Left hindlimb (tissue), 1 donor: ENCODE measurements around the gene CEPT1.

Experiments used
- DNase-seq: peaks from one replicate; pipeline ENCODE4 v3.0.0-alpha.2; 2018

Gene CEPT1

DNA sequence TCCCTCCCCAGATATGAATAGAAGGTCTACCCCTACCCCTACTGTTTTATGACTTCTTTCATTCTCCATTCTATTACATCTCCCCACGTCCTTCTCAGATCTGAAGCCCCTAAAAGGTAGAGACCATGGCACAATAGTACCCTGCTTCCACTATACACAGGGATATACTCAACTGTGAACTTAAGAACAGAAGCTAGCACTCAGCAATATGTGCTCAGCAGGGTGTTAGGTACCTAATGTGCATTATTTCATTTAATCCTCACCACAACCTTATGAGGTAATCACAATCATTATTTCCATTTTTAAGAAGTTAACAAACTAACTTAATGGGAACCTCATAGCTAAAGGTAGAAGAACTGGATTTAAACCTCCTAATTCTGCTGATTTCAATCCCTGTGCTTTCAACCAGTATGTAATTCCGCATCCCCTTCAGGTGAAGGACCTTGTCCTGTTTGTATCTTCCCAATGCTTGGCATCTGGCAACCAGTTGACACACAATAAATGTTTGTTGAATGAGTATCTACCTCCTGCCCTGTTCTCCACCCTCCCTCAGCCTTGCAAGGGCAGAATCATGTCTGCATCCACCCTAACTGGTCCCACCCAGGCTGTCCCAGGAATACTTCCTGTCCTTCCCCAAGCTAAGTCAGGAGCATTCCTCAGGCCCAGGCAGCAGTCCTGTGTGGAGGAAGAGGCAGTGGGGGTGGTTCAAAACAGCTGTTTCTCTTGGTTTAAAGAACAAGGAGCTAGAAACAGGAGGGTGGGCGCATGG lies 53.9 kb downstream of the CEPT1 start:
- no peak for DNase-seq

DNA sequence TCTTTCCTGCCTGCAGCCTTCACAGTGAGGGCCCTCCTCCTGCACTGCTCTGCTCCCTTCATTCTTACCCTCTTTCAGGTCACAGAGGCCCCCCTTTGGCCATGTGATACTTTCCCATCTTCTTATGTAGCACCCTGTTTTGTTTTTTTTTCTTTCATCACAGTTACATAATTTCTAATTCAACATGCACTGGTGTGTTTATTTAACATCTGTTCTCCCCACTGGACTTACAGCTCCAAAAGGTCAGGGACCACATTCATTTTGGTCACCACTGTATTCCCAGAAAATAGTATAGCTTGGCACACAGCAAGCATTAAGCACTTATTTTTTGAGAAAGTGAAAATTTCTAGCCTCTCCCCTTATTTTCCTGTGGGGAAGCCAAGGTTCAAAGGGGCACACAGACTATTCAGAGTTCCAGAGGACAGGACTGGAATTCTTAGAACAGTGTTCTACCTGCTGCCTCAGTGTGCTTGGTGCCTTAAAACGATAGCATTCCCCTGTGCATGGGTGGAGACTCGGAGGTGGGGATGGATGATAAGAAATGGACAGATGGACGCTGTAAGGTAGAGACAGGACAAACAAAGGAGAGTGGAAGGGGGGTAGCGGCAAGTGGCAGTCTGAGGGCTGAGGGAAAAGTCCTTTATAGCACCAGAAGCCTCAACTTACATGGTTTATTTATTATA lies 55.1 kb downstream of the CEPT1 start:
- no peak for DNase-seq

DNA sequence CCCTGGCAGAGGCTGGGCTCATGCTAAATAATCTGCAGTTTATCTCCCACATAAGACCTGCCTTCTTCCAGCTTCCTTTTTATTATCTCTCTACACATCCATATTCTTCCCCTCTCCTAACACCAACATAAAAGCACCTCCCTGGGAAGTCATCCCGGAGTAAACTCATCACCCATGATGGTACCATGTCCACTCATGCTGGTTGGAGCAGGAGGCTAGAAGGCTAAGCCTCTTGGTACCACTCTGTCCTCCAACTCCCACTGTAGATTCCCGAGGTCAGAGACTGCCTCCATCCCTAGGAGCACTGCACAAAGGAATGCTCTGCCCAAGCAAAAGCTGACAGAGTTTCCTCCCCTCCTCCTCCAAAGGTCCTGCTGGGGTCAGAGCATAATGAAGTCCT lies 56.2 kb downstream of the CEPT1 start:
- DNase-seq: no peak

DNA sequence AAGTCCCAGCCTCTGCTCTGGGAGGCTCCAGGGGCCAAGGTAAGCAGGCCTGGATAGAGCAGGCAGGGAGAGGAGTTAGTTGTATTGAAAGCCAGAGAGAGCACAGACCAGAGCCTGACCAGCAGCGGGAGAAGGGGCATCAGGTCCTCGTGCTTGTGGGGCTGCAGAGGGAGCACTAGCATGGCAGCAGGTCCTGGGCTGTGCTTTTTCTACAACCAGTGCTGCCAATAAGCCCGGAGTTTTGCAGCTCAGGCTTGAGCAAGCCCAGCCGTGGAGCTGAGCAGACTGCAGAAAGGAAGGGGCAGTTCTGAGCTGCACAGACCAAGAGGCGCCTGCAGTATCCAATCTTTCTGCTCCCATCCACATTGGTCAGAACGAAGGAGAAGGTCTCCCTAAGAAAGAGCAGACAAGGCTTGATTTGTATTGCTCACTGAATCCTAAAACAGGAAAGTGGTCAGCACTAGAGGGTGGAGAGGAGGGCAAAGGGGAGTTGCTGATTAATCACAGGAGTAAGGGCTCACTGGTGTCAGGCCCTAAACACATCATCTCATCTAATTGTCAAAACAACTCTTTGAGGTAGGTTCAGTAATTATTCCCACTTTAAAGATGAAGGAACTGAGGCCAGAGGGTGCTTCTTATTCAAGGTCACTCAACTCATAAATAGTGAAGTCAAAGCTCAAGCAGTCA lies 57.7 kb downstream of the CEPT1 start:
- DNase-seq: no peak

DNA sequence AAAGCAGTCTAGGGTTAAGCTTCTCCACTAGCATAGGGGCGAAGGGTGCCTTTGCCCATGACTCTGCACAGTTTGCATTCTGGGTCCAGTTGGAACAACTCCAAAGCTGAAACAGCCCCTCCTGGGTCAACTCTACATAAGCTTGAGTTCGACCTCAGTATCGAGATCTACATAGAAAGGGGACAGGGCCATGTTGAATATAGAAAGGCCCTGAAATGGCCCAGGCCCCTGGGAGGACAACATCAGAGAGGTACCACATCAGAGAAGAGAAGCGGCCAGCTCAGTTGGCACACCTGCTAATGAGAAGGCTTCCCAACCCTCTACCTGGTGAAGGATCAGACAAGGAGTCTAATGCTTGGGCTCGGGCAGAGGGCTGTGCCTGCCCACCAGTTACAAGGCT lies 58.8 kb downstream of the CEPT1 start:
- no peak for DNase-seq

DNA sequence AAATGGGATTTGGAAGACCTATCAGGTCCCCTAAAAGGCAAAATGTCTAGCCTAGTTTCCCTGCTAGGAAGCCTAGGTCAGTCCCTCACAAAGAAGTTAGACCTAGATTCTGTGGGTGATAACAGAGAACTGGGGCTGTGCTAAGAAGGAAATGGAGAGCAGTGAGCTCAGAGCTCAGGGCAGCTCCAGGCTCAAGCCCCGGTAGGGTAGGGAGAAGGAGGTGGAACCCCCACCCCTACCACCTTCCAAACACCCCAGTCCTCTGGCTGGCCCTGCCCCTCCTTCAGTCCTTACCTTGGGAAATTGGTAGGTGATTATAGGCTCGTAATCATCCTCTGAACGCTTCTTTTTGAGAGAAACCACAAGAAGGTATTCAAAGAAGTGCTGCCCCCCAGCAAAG lies 59.3 kb downstream of the CEPT1 start:
- no peak for DNase-seq

DNA sequence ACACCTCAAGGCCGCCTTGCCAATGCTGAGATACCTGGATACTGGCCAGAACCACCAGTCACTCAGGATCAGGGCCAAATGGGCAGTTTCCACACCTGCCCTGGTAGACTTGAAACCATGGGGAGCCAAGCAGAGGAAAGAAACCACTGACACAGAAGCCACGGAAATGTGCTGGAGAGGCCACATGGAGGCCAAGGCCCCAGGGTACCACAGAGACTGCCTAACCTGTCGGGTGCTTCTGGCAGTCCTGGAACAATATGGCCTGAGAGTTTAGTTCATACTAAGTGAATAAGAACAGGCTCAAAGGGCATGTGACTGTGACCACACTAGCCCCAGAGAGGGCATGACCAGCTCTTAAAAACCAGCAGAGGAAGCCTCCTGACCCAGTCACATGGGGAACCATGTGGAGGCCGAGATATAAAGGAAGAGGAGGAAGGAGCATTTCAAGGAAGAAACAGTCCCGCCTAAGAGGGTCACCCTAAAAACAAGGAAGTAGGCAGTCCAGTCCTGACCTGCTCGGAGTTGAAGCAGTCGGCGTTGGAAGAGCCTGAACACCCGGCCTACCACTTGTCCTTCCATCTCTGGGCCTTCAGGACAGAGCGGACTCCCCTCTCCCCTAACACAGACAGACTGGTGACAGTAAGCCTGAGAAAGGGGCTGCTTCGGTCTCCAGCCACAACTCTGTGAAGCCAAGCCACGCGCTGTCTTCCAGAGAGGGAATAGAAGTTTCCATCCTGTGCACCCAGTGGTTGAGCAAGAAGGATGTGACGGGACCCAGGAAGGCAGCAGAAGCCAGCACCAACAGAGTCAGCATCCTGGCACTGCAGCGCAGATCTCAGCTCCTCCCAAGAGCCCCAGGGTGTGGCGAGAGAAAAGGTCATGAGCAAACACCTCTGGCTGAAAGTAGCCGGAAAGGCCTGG lies 60.1 kb downstream of the CEPT1 start, which contains the start of gene DENND2D:
Gene DENND2D (minus strand): TSS at position 766 of the 921 bp plus-strand sequence. CDS start 187 bp downstream, at position 579.
- no peak for DNase-seq

DNA sequence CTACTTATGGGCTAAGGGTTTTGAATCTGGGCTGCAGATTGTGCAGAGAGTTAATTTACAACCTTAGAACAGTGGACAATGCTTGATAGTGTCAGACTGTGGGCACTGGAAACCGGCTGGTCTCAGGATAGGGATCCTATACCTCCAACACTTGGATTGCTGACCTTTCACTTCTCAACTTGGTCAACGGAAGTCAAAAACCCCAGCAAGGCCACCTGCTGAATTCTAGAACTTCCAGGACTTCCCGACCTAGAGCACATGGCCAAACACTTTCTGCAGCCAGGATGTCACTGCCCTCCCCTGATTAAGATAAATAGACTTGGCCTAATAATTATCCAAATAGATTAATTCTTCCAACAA lies 60.8 kb downstream of the CEPT1 start:
- DNase-seq: no peak

DNA sequence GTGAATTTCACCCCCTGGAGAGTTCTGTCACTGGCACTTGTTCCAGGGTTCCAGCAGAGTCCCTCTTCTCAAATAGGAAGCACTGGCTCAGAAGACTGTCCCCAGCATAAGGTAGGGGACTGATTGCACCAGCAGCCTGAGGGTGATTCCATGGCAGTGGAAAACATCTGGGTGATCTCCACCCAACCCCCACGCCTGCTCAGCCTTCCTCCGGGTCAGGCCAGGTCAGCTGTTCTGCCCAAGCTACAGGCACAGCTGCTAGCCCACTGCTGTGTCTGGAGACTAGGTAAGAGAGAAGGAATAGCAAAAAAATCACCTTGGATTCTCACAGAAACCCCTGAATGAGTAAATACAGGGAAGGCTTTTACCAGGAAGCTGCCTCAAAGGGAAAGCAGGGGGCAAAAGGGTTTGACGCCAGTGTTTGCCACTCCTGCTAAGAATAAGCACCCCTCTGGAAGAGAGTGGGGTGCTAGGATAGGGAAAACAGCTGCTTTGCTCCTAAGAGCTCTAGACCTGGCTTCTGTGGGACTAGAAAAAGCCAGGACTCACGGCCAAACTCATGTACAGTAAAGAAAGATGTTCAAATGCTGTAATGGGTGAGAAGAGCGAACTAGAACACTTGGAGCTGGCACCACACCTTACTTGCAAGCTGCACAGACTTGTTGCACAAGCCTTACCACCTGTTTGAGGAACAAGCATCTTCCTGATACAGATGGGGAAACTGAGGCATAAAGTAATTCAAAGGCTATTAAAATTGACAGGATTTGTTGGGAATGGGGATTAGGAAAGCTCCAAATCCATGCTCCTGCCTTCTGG lies 61.5 kb downstream of the CEPT1 start:
- no peak for DNase-seq

DNA sequence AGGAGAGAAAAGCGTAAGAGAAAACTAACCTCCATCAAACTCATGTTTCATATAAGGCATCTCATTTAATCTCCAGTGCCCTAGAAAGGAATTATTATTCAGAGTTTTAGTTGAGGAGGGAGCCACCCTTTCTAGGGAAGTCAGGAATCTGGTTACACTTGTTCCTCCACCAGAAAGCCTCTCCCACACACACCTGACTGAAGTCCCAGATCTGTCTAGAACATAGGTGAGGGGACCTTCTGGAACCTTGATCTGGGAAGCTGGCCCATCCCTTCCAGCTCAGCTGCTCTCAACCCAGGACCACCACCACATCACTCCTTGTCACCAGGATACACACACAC lies 62.3 kb downstream of the CEPT1 start:
- no peak for DNase-seq

DNA sequence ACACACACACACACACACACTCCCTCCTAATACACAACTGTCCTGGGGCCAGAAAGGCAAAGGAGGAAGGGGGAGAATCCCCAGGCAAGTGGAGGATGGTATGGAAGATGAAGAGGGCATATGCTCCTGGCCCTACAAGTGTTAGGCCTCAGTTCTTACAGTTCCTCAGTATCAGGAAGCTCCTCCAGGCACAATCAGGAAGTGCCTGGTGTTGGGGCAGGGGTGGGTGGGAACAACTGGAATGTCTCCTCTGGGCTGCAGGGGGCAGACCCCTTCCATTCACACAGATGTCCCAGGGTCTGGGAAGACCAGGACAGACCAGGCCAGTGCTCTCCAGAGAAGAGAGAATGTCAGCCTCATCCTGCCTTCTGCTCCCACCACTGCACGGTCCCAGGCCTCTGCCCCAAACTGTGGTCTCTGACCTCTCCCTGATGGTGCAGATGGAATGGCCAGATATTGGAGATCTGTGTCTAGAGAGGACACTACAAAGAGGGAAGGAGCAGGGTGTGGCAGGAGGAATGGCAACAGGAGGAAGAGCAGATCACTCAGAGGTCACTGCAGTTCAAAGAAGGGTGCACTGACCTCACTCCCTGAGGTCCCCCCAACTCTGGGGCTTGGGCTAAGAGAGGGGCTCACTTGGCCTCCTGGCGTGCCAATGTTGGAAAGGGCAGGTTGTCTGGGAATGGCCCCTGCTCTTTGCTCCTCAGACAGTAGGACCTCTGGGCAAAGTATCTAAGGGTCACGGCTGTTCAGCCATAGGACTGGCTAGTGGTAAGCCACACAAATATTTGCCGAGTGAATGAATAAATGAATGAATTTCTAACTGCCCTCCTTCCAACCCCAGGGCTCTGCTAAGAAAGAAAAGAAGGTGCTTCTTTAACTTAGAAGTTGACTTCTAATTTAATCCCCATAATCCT lies 62.9 kb downstream of the CEPT1 start:
- no peak for DNase-seq

DNA sequence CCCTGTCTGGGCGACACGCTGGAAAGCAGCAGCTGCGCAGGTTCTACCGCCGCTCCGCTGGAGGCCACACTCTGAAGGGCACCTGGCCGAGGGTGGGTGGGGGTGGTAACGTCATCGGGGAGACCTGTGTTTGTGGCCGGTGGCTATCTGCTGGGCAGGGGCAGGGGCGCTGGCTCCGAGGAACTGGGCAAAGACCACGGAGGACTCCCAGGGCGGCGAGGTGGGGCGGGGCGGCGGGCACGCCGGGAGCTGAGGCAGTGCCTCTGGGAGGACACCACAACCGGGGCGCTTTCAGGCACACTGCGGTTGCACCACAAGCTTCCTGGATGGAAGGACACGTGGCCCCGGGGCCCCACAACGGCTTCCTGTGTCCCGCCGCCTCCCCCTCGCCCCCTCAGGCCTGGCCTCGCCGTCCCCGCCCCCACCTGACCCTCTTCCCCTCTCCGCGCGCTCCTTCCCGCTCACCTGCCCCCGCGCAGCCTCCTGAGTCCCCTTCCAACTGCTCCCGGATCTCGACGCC lies 63.7 kb downstream of the CEPT1 start:
- DNase-seq: peak; percentile 58

DNA sequence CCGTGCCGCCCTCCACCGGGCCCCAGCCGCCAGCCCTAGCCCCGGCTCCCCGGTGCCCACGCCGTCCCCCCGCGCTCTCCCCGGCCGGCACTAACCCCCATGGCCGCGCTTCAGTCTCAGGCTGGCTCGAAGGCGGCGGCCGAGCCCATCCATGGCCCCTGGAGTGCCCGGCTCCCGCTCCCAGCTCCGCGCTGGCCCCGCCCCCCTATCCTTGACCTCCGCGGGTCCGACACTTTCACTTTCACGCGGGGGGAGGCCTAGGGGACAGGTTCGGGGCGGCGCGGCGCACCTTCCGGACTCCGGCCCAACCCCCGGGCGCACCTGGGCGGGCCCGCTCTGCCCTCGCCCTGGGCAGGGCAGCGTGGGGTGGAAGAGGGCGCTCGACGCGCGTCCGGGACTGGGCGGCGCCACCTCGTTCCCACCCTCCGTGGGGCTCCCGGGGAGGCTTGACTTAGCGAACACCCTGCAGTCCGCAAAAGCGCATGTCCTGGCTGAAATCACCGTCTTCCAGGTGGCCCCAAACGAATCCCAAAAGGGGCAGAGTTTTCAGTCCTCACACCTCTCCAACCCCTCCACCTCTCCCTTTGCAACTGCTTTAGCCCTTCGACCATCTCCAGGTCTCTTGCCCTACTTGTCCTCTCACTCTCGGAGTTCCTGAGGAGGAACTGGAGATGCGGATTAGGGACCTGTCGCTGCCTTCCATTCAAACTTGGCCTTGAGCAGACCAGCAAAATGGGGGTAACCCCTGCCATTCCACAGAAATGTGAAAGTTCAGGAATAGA lies 64.4 kb downstream of the CEPT1 start:
- DNase-seq: no peak

DNA sequence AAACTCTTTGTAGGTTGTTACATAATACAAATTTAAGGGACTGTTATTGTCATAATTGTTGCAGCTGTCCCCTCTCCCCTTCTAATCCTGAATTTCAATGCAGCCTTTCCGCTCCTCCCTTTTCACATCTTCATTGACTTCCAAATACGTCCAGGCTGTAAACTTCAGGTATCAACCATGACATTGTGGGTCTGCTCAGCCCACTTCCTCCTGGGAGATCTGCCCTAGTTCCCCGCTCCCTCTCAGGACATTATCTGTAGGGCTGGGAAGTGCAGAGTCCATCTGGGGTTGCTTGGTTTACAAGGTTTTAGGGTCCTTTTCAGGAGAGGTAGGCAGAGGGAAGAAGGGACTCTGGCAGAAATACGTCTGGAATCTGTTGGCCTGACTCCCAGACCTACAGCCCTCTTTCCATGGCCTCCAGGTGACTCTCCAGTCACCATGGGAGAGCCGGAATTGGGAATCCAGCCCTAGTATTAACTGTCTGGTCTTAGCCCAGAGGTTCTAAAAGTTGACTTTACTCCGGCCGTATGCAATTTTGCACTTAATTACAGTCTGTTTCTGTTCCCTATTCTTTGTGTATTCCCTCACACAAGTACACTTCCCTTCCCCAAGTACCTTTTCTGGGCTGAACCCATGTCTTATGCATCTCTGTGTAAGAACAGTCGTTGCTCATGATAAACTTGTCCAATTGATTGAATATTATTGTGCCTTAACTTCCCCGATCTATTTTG lies 65.1 kb downstream of the CEPT1 start:
- no peak for DNase-seq

DNA sequence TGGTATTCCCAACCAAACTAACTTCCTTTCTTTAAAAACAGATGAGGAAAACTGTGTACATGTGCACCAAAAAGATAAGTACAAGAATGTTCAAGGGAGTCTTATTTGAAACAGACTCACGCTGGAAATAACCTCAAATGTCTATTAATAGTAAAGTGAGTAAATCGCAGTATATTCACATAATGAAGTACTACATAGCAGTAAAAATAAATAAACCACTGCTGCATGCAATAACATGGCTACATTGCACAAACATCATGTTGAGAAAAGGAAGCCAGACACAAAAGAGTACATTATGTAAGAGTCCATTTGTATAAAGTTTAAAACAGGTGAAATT lies 65.7 kb downstream of the CEPT1 start:
- no peak for DNase-seq

DNA sequence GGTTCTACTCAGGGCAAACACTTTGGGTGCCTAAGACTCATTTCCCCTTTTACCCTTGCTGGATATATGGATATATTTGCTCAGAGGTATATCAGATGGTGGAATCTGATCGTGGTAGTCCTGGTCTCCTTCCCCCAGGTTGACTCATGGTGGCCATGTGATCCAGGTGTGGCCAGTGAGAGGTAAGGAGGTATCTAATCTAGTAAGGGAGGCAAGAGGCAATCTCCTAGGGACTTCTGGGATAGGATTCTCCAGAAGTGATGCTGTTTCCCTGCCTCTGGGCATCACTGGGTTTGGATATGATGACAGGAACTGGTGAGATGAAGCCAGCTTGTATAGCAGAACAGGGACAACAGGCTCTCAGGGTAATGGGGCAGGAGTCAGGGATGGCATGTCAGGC lies 68.9 kb downstream of the CEPT1 start:
- DNase-seq: no peak

DNA sequence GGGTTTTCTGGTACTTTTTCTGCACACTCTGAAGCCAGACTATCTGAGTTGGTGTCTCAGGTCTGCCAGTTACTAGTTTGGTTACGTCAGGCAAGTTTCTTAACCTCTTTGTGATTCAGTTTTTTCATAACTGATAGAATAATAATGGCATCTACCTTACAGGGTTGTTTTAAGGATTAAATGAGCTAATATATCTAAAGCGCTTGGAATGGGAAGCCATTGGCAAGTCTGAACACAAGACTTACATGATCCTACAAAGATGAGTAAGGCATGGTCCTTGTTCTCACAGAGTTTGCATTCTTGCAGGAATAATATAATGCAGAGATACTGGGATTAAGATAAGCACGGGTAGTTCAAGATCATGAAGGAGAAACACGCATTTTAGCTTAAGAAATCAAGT lies 69.6 kb downstream of the CEPT1 start:
- DNase-seq: no peak

DNA sequence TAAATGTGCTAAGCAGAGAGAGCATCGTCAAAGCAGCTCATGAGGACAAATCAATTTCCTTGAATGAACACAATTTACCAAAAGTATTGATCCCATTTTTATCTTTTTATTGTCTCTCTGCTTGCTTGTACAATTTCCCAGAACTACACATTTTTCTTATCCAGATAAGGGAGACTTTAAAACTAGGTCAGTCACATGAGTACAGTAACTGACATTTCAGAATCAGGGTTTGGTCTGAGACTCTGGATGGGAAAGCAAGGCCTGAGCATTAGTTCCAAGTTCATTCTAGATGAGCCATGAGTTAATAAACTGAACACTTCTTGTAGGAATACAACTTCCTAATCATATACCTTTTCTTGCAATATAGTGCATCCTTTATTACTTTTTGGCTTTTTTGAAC lies 71.9 kb downstream of the CEPT1 start:
- no peak for DNase-seq

DNA sequence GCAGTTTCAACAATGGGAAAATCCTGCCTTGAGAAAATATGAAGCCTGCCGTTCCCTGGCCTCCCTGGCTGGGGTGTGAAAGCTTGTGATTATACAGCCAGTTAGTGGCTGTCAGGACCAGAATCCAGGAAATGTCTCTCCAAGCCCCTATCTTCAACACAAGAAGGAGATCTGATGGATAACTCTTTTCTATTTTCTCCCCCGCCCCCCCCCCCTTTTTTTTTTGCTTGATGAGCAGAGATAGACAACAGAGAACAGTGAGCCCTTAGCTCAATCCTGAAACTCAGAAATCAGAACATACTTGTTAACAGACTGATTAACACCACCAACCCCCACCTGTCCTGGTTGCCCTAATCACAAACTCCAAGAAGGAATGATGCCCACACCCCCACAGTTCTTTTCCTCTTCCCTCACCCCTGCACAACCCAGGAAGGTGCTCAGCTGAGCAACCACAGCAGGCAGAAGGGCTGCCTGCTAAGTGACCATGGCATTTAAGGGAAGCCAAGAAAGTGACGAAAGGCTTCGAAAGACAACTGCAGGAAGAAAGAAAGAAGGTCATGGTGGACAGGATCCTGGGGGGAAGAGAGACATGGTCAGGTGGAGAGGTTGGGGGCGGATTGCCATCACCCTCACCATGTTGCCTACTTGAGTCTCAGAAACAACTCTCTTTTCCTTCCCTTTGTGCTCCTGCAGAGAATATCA lies 72.8 kb downstream of the CEPT1 start:
- DNase-seq: no peak
